HG03280 (cell line): ENCODE results near the gene MCOLN3.
"Not testable (repeated sequence)": the region's sequence is repeated elsewhere in the genome, so short reads cannot be mapped to it uniquely, and the experiment has no call there.

Source experiments
- ATAC-seq: cut with Tn5 transposase; IDR thresholded peaks from one replicate; pipeline ENCODE4 v1.9.1; 2021; ENCODE audit warnings: mild to moderate bottlenecking, moderate library complexity; ENCODE audit not compliant: unreplicated experiment

MCOLN3 gene

GRCh38 chr1:85054664-85055063 lies 6.4 kb upstream of the MCOLN3 start:
- no peak for ATAC-seq

GRCh38 chr1:85049735-85050166 lies 1.5 kb upstream of the MCOLN3 start:
- no peak for ATAC-seq

- peak; percentile 51 for ATAC-seq
Measured at GRCh38 chr1:85047472-85048295, 616 bp downstream of the MCOLN3 start.

DNA sequence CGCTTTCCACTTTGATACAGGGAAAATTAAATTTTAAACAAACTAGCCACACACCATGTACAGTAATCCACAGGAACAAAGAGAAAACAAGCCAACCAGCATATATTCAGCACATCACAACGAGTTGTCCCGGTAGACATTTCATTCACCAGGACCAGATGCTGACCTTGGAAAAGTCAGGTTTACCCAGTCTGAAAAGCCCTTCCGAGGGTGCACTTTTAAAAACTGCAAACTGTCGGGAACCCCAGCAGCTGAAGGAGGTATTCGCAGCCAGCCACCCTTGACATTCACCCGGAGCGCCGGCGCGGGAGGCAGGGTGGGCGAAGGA lies 1.2 kb downstream of the MCOLN3 start:
- ATAC-seq, result no peak

- ATAC-seq, result no peak
Measured at GRCh38 chr1:85042413-85042812, 5.9 kb downstream of the MCOLN3 start.

GRCh38 chr1:85041793-85042192 lies 6.5 kb downstream of the MCOLN3 start:
- no peak for ATAC-seq

DNA sequence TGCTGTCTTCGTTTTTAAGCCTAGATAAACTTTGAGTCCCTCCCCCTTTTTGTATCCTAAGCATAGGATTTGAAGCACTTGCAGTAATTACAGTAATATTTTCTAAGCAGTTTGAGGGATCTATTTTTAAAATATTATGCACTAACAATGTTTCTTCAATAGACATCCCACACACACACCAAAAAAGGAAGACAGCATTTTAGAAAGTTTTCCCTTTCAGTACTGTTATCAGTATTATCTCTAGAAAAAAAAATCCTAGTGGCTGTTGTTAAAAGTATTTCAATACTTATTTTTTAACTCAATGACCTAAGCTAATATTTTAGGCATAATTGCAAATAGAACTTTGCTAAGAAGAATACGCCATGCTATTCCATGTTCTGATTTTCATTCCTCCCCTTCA lies 15.1 kb downstream of the MCOLN3 start:
- no peak for ATAC-seq

DNA sequence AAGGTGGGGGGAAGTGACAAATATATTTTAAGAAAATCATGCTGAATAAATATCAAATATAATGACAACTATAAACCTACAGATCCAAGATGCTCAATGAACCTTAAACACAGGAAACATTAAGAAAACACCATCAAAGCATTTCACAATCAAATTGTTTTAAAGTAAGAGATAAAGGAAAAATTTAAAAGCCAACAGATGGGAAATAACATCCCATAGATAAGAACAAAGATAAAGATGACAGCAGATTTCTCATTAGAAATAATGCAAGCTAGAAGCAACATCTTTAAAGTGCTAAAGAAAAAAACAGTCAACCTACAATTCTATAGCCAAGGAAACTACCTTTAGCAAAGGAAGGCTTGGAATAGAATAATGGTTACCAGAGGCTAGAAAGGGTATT lies 17.8 kb downstream of the MCOLN3 start:
- no peak for ATAC-seq

GRCh38 chr1:85028151-85028550 lies 20.1 kb downstream of the MCOLN3 start:
- ATAC-seq, result no peak

- peak; percentile 76 for ATAC-seq
Measured at GRCh38 chr1:85027242-85027983, 20.9 kb downstream of the MCOLN3 start.

DNA sequence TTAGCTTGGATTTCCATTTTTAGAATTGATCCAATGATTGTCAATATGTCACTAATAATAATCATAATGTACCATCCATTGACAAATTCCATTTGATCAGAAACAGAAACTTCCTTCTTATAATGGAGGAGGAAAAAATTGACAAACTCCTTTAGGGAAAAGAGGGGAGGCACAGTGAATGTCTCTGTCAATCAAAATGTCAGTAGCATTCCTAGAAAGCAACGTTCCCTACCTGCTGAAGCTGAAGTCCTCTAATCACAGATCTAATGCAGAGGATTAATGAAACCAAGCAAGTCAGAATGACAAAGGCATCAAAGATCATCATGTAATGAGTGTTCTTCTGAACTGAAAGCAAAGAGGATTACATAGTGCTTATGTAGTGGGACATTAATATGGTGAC lies 22.4 kb downstream of the MCOLN3 start:
- no peak for ATAC-seq

- no peak for ATAC-seq
Measured at GRCh38 chr1:85024736-85025135, 23.6 kb downstream of the MCOLN3 start.

DNA sequence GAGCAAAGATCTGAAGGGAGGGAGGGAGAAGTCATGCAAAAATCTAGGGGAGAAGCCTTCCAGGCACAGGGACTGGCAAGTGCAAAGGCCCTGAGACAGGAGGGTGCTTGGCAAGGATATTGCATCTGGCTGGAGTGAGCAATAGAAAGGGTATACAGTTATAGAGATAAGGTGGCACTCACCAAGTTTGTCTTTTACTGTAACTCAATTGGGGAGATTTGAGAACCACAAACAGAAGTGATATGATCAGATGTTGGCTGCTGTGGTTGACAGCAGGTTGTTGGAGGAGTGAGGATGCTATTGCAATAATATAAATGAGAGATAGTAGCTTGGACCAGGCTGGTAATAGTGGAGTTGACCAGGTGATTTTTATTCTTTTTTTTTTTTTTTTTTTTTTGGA lies 25.6 kb downstream of the MCOLN3 start:
- no peak for ATAC-seq

DNA sequence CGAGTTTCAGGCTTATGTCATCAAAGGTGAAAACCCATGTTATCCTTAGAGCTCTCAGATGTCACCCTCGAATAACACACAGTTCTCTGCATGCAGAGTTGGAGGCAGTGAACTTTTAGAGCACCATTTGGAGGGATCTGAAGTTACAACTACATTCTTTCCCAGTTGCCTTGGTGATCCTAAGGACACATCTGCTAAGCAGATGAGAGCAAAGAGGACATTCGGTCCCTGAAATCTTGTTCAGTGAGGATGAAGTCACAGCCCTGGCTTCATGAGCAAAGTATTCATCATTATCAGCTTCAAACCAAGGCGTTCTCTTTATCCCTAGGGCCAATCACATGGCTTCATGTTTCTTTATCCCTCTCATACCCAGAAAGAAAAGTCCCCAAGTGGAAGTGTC lies 28.3 kb downstream of the MCOLN3 start:
- ATAC-seq, result no peak

DNA sequence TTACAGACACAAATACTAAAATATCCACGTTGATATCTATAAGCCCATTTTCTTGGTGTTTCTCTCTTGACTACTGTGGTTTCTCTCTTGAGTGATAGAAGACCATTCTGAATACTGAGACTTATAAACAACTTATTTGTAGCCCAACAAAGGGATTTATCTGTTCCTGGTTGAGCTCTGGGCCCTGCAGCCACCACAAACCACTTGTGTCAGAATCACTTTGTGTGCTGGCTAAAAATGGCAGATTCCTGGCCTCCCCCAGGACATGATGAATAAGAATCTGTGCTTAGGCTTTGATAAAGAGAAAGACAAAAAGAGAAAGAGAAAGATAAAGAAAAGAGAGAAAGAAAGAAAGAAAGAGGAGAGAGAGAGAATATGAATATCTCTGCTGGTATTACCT lies 32.5 kb downstream of the MCOLN3 start:
- no peak for ATAC-seq

DNA sequence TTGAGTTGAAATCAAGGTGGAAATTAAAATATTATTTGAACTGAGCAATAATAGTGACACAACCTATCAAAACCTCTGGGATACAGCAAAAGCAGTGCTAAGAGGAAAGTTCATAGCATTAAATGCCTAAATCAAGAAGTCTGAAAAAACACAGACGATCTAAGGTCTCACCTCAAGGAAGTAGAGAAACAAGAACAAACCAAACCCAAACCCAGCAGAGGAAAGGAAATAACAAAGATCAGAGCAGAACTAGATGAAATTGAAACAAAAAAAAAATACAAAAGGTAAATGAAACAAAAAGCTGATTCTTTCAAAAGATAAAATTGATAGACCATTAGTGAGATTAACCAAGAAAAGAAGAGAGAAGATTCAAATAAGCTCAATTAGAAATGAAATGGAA lies 42.7 kb downstream of the MCOLN3 start:
- not testable (repeated sequence) for ATAC-seq

DNA sequence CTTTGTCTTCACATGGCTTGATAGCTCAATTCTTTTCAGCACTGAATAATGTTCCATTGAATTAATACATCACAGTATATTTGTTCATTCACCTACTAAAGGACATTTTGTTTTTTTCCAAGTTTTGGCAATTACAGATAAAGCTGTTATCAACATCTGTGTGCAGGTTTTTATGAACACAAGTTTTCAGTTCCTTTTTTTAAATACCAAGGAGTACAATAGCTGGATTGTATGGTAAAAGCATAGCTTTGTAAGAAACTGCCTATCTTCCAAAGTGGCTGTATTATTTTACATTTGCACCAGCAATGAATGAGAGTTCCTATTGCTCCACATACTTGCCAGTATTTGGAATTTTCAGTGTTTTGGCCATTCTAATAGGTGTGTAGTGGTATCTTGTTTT lies 46.6 kb downstream of the MCOLN3 start:
- no peak for ATAC-seq

DNA sequence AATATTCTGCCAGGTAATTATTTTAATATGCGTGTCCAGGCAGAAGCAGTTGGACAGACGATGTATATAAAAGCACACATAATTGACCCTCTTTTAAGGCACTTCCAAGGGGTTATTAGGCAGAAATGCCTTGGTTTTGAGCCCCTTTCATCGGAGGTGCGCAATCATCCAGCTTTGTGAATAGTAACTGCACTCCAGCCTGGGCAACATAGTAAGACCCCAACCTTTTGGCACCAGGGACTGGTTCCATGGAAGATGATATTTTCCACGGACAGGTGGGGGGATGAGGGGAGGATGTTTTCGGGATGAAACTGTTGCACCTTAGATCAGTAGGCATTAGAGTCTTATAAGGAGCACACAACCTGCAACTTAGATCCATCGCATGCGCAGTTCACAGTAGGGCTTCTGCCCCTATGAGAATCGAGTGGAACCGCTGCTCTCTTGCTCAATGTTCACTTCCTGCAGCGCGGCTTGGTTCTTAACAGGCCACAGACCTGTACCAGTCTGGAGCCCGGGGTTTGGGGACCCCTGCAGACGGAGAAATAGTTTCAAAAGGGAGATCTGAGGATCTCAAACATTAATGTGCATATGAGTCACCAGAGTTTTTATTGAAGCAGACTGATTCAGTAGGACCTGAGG lies 49.5 kb downstream of the MCOLN3 start:
- ATAC-seq, result no peak

DNA sequence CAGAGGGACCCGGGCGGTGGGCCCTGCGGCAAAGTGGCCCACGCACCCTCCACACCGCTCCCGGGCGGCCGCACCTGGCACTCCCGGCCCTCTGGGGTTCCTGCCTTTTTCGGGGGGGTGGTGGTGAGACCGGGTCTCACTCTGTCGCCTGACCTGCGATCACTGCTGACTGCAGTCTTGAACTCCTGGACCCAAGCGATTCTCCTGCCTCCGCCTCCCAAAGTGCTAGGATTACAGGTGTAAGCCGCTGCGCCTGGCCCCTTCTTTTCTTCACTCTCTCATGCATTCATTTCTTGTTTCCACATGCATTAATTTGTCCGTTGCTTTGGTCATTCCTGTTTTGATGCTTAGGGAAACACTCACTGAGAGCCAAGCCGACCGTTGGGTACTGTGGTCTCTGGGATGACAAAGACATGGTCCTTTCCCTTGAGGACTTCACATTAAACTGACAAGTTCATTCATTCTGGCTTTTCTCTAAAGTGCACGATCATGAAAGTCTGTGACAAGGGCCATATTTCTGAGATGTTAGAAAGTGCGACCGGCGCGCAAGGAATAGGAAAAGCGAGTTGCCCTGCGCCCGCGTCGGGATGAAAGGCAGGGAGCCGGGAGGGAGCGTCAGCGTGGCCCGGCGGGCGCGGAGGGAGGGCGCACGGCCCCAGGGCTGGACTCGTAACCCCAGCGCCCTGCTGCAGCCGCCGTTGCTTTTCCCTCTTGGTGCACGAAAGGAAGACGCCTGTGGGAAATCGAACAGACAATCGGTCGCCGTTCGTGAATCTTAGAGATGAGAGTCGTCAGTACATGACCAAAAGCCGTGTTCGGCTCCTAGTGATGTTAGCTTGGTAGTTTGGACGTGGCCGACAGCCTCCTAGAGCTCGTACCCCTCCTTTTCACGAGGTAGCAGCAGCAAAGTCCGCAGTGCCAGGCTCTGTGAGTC lies 50.4 kb downstream of the MCOLN3 start:
- no peak for ATAC-seq

DNA sequence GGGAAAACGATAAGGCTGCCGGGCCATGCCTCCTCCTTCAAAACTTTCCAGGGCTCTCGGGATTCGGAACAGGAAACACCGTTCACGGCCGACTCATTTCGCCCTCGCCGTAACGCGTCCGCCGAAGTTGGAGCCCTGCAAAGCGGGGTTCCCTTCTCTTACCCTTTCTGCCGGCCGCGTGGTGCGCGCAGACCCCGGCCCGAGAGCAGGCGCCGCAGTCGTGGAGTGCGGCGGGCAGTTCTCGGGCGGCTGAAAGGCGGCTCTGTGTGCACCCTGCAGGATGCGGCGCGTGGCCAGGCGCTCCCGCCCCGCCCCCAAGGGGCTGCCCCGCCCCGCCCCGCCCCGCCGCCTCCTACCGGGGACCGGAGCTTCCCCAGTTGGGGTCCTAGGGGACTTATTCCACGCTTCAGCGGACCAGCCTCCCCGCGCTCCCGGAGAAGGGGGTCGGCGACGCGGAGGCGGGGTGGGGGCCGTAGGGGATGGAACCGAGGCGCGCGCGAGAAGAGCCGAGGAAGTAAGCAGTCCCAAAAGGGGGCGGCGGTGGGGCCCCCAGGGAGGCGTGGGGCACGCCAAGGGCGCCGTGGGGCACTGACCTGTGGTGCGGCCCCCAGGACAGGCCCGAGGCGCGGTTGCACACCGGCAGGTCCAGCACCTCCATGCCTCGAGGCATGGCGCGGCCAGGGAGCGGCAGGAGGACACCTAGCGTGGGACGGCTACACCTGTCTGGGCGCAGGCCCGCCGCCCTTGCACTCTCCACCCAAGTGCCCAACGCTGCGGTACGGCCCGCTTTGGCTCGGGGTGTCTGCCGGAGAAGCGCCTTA lies 51.2 kb downstream of the MCOLN3 start, which contains the start of gene MCOLN2:
TSS of gene MCOLN2 (minus strand) at position 268 of the 821 bp plus-strand sequence. CDS start at position 27, 241 bp downstream.
- peak; percentile 53 for ATAC-seq
